ENCODE data around the gene CPEB4. TPM values are rescaled to one million over a fixed set of nuclear protein-coding genes. Genes with fewer than 3 reads are reported as not detected.

The CPEB4 gene
- total RNA-seq, 1 donor from 2014 or later = 37.4 TPM

DNA sequence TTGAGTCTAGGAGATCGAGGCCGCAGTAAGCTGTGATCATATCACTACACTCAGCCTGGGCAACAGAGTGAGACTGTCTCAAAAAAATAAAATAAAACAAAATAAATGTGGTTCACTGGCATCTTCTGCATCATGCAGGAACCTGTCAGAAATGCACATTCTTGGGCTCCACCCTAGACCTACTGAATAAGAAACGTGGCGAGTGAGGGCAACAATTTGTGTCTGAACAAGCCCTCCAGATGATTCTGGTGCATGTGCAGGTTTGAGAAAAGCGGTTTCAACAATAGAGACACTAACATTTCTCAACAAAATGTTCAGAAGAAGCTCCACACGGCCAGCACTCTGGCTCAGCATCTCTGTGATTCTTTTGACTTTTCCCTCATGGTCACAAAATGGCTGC lies 42.8 kb upstream of the CPEB4 start:
- Histone ChIP-seq H3K9me3 (peaks cover 0 to 7% of the 10 kb centered on the region in 2 donors), H3K27me3 (no peaks in the 10 kb centered on the region), H3K4me3 (no peak overlapping the region), H3K36me3 (no peaks in the 10 kb centered on the region), H3K4me1 (no peaks in the 10 kb centered on the region), H3K27ac (no peak overlapping the region)
- TF ChIP-seq, protein P1, sequence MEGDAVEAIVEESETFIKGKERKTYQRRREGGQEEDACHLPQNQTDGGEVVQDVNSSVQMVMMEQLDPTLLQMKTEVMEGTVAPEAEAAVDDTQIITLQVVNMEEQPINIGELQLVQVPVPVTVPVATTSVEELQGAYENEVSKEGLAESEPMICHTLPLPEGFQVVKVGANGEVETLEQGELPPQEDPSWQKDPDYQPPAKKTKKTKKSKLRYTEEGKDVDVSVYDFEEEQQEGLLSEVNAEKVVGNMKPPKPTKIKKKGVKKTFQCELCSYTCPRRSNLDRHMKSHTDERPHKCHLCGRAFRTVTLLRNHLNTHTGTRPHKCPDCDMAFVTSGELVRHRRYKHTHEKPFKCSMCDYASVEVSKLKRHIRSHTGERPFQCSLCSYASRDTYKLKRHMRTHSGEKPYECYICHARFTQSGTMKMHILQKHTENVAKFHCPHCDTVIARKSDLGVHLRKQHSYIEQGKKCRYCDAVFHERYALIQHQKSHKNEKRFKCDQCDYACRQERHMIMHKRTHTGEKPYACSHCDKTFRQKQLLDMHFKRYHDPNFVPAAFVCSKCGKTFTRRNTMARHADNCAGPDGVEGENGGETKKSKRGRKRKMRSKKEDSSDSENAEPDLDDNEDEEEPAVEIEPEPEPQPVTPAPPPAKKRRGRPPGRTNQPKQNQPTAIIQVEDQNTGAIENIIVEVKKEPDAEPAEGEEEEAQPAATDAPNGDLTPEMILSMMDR (IDR thresholded peaks at IDR 0.05) = no peak
- intact Hi-C loops (cut with DNase I) = no loop called here
- no peak for DNase-seq (ENCODE audit: low spot score in 2 of 2)

DNA sequence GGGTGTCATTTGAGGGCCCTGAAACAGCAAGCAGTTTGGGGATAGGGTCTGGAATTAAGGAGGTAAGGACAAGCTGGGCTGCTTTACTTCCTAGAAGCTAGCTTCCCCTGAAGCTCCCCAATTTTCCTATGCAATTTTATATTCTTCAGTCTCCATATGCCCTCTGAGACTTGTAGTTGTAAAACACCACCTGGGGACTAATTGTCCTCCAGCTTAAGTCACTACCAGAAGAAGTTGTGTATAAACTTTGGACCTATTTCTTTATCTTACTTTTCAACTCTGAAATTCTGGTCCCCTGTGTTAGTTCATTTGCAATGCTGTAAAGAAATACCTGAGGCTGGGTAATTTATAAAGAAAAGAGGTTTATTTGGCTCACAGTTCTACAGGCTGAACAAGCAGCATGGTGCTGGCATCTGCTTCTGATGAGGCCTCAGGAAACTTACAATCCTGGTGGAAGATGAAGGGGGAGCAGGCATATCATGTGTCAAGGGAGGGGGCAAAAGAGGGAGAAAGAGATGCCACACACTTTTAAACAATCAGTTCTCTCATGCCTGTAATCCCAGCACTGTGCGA lies 41.1 kb upstream of the CPEB4 start:
- intact Hi-C loops (cut with DNase I) = no loop called here
- Histone ChIP-seq H3K9me3 (peaks cover 0 to 7% of the 10 kb centered on the region in 2 donors), H3K27ac (no peak overlapping the region), H3K4me1 (no peaks in the 10 kb centered on the region), H3K4me3 (no peak overlapping the region), H3K27me3 (no peaks in the 10 kb centered on the region), H3K36me3 (no peaks in the 10 kb centered on the region)
- DNase-seq (ENCODE audit: low spot score in 2 of 2) = no peak
- TF ChIP-seq, protein P1 (IDR thresholded peaks at IDR 0.05) = no peak

DNA sequence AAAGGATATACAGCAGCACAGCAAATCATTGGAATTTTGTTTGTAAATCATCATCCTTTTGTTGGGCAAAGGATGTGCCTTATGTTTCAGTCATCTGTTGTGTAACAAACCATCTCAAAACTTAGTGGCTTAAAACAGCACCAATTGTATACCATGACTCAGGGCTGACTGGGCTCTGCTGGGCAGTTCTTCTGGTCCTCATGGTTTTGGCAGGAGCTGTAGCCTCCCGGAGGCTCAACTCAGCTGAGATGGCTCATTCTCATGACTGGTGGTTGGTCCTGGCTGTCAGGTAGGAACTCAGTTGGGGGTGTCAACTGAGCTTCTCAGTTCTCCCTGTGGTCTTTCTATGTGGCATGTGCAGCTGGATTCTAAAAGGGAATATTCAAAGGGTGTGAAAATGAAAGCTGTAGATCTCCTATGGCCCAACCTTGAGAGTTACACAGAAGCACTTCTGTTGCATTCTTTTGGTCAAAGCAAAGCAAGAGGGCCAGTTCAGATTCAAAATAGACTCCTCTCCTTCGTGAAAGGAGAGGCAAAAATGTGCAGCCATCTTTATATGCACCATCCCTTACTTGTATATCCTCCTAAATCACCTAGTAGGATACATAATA lies 39.1 kb upstream of the CPEB4 start:
- no peaks in the 10 kb centered on the region for H3K36me3 ChIP-seq
- H3K27me3 ChIP-seq = no peaks in the 10 kb centered on the region
- no peaks in the 10 kb centered on the region for H3K4me1 ChIP-seq
- peaks cover 0 to 7% of the 10 kb centered on the region in 2 donors for H3K9me3 ChIP-seq
- intact Hi-C loops (cut with DNase I) = no loop called here
- H3K27ac ChIP-seq = no peak overlapping the region
- TF ChIP-seq, protein P1 (IDR thresholded peaks at IDR 0.05) = no peak
- H3K4me3 ChIP-seq = no peak overlapping the region
- no peak for DNase-seq (ENCODE audit: low spot score in 2 of 2)

DNA sequence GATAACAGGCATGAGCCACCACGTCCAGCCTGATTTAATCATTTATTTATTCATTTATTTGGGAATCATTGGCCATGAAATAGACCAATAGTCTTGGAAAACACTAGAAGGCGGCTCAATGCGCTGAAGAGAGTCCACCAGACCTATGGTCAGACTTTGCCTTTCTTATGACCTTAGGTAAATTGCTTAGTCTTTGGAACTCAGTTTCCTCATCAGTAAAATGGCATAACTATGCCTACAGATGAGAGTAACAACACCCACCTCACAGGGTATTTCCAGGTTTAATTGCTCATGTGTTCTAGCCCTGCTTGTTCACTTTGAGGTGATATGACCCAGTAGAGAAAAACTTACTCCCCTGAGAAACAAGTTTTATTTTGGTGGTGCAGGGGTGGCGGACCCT lies 38.2 kb upstream of the CPEB4 start:
- DNase-seq (ENCODE audit: low spot score in 2 of 2) = no peak
- TF ChIP-seq, protein P1 (IDR thresholded peaks at IDR 0.05) = no peak
- H3K4me3 ChIP-seq = no peak overlapping the region
- H3K27me3 ChIP-seq = no peaks in the 10 kb centered on the region
- H3K36me3 ChIP-seq = no peaks in the 10 kb centered on the region
- peaks cover 0 to 7% of the 10 kb centered on the region in 2 donors for H3K9me3 ChIP-seq
- H3K4me1 ChIP-seq = peaks cover under 1 to 1% of the 10 kb centered on the region in 2 donors
- intact Hi-C loops (cut with DNase I) = loop anchor here (5.0 kb wide), 1 partner anchor 37 kb away; the partner anchor contains the start of gene CPEB4
- no peak overlapping the region for H3K27ac ChIP-seq

DNA sequence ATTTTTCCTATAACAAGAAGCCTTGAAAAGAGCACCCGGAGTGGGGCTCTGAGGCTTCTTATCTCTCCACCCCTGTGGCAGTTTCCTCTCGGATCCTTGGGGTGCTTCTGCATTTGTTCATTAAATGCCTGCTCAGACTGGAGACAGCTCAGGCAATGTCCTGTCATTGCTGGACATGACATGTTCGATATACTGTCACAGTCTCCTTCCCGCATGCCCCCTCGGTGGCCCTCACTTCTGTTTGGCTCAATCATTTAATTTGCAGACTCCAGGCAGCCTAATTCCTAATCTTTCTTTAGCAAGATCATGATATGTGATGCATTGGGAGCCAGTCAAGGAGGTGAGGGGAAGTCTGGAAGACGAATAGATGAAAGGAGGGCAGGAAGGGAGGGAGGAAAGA lies 37.5 kb upstream of the CPEB4 start:
- intact Hi-C loops (cut with DNase I) = loop anchor here (5.0 kb wide), 1 partner anchor 37 kb away; the partner anchor contains the start of gene CPEB4
- peaks cover 0 to 7% of the 10 kb centered on the region in 2 donors for H3K9me3 ChIP-seq
- DNase-seq (ENCODE audit: low spot score in 2 of 2) = no peak
- TF ChIP-seq, protein P1 (IDR thresholded peaks at IDR 0.05) = no peak
- H3K4me3 ChIP-seq = no peak overlapping the region
- H3K36me3 ChIP-seq = no peaks in the 10 kb centered on the region
- peaks cover 3 to 8% of the 10 kb centered on the region in 2 donors for H3K4me1 ChIP-seq
- no peaks in the 10 kb centered on the region for H3K27me3 ChIP-seq
- no peak overlapping the region for H3K27ac ChIP-seq

Data from ascending aorta (tissue), 2 donors.